ENCODE data around the gene TLE7. TPM values are rescaled to one million over a fixed set of nuclear protein-coding genes. Genes with fewer than 3 reads are reported as not detected.

The TLE7 gene
- total RNA-seq, 2 donors from 2014 or later = 0.22 to 0.24 TPM

DNA sequence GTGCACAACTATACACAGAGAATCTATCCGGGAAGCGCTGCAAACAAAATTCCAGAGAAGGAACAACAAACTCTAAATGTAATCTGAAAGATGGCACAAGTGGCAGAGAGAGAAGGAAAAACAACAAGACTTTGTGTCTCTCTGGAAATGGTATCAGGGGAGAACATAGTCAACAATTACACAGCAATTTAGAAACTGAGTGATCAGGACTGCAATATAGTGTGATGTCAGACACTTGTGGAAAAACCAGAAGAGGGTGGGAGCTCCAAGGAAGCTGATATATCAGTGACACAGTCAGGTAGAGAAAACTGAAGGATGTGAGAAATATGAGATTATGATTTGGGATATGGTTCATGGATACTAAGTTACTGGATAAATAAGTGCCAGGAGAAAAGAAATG, 39.1 kb upstream of the TLE7 start:
- no peaks in the 10 kb centered on the region for H3K27me3 ChIP-seq (ENCODE audit: control insufficient read depth, insufficient read depth, low read length, poor library complexity, severe bottlenecking)
- no peaks in the 10 kb centered on the region for H3K4me1 ChIP-seq (ENCODE audit: control insufficient read depth, insufficient read depth, low read length)
- Mint-ChIP-seq H3K4me3 (no peak overlapping the region), H3K36me3 (ENCODE audit: low read depth) (peaks cover 5% of the 10 kb centered on the region), H3K9me3 (no peaks in the 10 kb centered on the region), H3K27me3 (ENCODE audit: insufficient read depth) (peaks cover 3% of the 10 kb centered on the region), H3K4me1 (peaks cover 10% of the 10 kb centered on the region), H3K27ac (no peak overlapping the region)
- H3K9me3 ChIP-seq (ENCODE audit: control insufficient read depth, low read length) = no peaks in the 10 kb centered on the region
- H3K4me3 ChIP-seq (ENCODE audit: low read length) = no peak overlapping the region
- peaks cover 5% of the 10 kb centered on the region for H3K36me3 ChIP-seq (ENCODE audit: control insufficient read depth, insufficient read depth, low read length)
- H3K9ac ChIP-seq (ENCODE audit: extremely low read depth, low read length, poor library complexity, severe bottlenecking) = no peak overlapping the region
- no peak overlapping the region for H3K27ac ChIP-seq (ENCODE audit: low read depth, low read length)
- 90 to 97% methylated on average over 2 of the region's 2 CpGs for WGBS, 2 experiments (ENCODE audit: insufficient coverage in 1 of 2, insufficient read length in 1 of 2)
- TF ChIP-seq, protein P1, sequence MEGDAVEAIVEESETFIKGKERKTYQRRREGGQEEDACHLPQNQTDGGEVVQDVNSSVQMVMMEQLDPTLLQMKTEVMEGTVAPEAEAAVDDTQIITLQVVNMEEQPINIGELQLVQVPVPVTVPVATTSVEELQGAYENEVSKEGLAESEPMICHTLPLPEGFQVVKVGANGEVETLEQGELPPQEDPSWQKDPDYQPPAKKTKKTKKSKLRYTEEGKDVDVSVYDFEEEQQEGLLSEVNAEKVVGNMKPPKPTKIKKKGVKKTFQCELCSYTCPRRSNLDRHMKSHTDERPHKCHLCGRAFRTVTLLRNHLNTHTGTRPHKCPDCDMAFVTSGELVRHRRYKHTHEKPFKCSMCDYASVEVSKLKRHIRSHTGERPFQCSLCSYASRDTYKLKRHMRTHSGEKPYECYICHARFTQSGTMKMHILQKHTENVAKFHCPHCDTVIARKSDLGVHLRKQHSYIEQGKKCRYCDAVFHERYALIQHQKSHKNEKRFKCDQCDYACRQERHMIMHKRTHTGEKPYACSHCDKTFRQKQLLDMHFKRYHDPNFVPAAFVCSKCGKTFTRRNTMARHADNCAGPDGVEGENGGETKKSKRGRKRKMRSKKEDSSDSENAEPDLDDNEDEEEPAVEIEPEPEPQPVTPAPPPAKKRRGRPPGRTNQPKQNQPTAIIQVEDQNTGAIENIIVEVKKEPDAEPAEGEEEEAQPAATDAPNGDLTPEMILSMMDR (conservative IDR thresholded peaks at IDR 0.05) = no peak
- DNase-seq = no peak

DNA sequence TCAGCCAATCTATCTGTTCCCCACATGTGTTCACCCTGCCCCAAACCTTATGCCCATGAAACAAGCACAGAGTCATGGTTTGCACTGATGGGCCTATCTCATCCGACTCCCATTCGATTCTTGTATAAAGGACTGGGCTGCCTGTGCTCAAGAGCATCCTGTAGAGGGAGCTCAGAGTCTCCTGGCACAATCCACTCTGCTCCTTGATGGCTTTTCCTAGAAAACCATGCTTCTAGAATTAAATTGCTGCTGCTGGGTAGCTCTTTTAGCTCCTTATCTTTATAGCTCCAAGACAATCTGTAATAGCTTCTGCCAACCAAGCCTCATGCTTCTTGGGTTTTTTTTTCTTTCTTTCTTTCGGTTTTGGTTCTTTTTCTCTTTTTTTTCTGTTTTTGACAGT, 37.6 kb upstream of the TLE7 start:
- H3K9me3 Mint-ChIP-seq = no peaks in the 10 kb centered on the region
- TF ChIP-seq, protein P1 (conservative IDR thresholded peaks at IDR 0.05) = peak; percentile 84
- Histone ChIP-seq H3K36me3 (ENCODE audit: control insufficient read depth, insufficient read depth, low read length) (peaks cover 10% of the 10 kb centered on the region), H3K27me3 (ENCODE audit: control insufficient read depth, insufficient read depth, low read length, poor library complexity, severe bottlenecking) (no peaks in the 10 kb centered on the region), H3K4me1 (ENCODE audit: control insufficient read depth, insufficient read depth, low read length) (no peaks in the 10 kb centered on the region), H3K27ac (ENCODE audit: low read depth, low read length) (no peak overlapping the region), H3K4me3 (ENCODE audit: low read length) (no peak overlapping the region), H3K9me3 (ENCODE audit: control insufficient read depth, low read length) (no peaks in the 10 kb centered on the region), H3K9ac (ENCODE audit: extremely low read depth, low read length, poor library complexity, severe bottlenecking) (no peak overlapping the region)
- peak; percentile 71 for DNase-seq
- no peak overlapping the region for H3K27ac Mint-ChIP-seq
- WGBS, 2 experiments (ENCODE audit: insufficient coverage in 1 of 2, insufficient read length in 1 of 2) = 51 to 79% methylated on average over 2 to 3 of the region's 3 CpGs
- H3K4me3 Mint-ChIP-seq = no peak overlapping the region
- H3K36me3 Mint-ChIP-seq (ENCODE audit: low read depth) = peaks cover 9% of the 10 kb centered on the region
- H3K27me3 Mint-ChIP-seq (ENCODE audit: insufficient read depth) = no peaks in the 10 kb centered on the region
- H3K4me1 Mint-ChIP-seq = peaks cover 6% of the 10 kb centered on the region

DNA sequence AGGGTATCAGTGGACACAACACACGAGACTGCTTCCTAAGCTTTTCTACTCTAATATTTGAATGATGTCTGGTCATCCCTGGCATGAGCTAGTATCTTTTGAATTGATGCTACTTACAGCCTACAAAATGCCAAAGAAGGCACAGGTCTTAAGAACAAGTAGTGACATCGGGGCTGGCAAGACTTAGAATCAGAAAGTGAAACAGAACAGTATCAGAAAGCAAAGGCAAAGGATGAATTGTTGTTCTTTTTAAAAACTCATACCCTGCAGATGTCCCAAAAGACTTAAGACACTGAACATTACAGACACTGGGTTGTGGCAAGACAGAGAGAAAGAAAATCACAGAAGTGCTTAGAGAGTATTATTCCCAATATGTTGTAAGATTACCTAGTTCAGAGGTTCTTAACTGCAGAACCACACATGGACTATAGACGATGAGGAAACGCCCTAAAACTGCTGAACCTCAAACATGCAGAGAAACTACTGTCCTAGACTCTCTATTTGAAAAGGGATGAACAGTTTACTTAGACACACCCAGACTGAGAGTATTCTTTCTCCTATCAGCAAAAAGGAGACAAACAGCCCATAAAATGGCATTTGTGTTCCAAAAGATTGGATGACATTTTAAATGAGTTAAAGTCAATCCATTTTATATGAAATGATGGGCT, 34.7 kb upstream of the TLE7 start:
- Mint-ChIP-seq H3K4me3 (no peak overlapping the region), H3K9me3 (no peaks in the 10 kb centered on the region), H3K27ac (no peak overlapping the region), H3K4me1 (no peaks in the 10 kb centered on the region), H3K36me3 (ENCODE audit: low read depth) (peaks cover 11% of the 10 kb centered on the region), H3K27me3 (ENCODE audit: insufficient read depth) (no peaks in the 10 kb centered on the region)
- no peak overlapping the region for H3K4me3 ChIP-seq (ENCODE audit: low read length)
- no peak overlapping the region for H3K9ac ChIP-seq (ENCODE audit: extremely low read depth, low read length, poor library complexity, severe bottlenecking)
- H3K4me1 ChIP-seq (ENCODE audit: control insufficient read depth, insufficient read depth, low read length) = no peaks in the 10 kb centered on the region
- TF ChIP-seq, protein P1 (conservative IDR thresholded peaks at IDR 0.05) = no peak
- H3K36me3 ChIP-seq (ENCODE audit: control insufficient read depth, insufficient read depth, low read length) = peaks cover 10% of the 10 kb centered on the region
- 86 to 93% methylated on average over 3 to 4 of the region's 4 CpGs for WGBS, 2 experiments (ENCODE audit: insufficient coverage in 1 of 2, insufficient read length in 1 of 2)
- H3K27ac ChIP-seq (ENCODE audit: low read depth, low read length) = no peak overlapping the region
- no peak for DNase-seq
- H3K27me3 ChIP-seq (ENCODE audit: control insufficient read depth, insufficient read depth, low read length, poor library complexity, severe bottlenecking) = no peaks in the 10 kb centered on the region
- no peaks in the 10 kb centered on the region for H3K9me3 ChIP-seq (ENCODE audit: control insufficient read depth, low read length)

All from endodermal cell (in vitro differentiated cells).